Stimulated activated CD8-positive, alpha-beta memory T cell treated with anti-CD3 and anti-CD28 coated beads, Interleukin-15, amount 100 ng/mL, for 48 hours (primary cell): ENCODE data around the gene MEIS1.

Source experiments
- DNase-seq, 2 donors: peaks; one replicate each; pipeline ENCODE4 v3.0.0-alpha.2; 2020; ENCODE audit warnings: low read depth in 2 of 2

MEIS1 gene

GRCh38 chr2:66580166-66581049, 145.5 kb downstream of the MEIS1 start:
- DNase-seq = no peak

GRCh38 chr2:66581339-66582103, 146.6 kb downstream of the MEIS1 start:
- no peak for DNase-seq

- DNase-seq = no peak
Observed at GRCh38 chr2:66582104-66582986, 147.4 kb downstream of the MEIS1 start.

GRCh38 chr2:66582987-66583880, 148.3 kb downstream of the MEIS1 start:
- DNase-seq = no peak

GRCh38 chr2:66583881-66584280, 149.0 kb downstream of the MEIS1 start:
- no peak for DNase-seq

GRCh38 chr2:66585587-66585986, 150.7 kb downstream of the MEIS1 start:
- DNase-seq = no peak

GRCh38 chr2:66587216-66587615, 152.3 kb downstream of the MEIS1 start:
- DNase-seq = no peak

- no peak for DNase-seq
Observed at GRCh38 chr2:66594001-66594400, 159.1 kb downstream of the MEIS1 start.

GRCh38 chr2:66595556-66595955, 160.6 kb downstream of the MEIS1 start:
- no peak for DNase-seq

- DNase-seq = no peak
Observed at GRCh38 chr2:66596256-66596655, 161.3 kb downstream of the MEIS1 start.

- DNase-seq = no peak
Observed at GRCh38 chr2:66601624-66602023, 166.7 kb downstream of the MEIS1 start.

GRCh38 chr2:66602341-66602740, 167.4 kb downstream of the MEIS1 start:
- no peak for DNase-seq

- DNase-seq = no peak
Observed at GRCh38 chr2:66604326-66604725, 169.4 kb downstream of the MEIS1 start.

GRCh38 chr2:66604976-66605375, 170.1 kb downstream of the MEIS1 start:
- no peak for DNase-seq

- no peak for DNase-seq
Observed at GRCh38 chr2:66607152-66607551, 172.2 kb downstream of the MEIS1 start.
